ENCODE data around the gene KRTAP4-12.
"Not testable (repeated sequence)": the region's sequence is repeated elsewhere in the genome, so short reads cannot be mapped to it uniquely, and the experiment has no call there.

KRTAP4-12 gene

DNA sequence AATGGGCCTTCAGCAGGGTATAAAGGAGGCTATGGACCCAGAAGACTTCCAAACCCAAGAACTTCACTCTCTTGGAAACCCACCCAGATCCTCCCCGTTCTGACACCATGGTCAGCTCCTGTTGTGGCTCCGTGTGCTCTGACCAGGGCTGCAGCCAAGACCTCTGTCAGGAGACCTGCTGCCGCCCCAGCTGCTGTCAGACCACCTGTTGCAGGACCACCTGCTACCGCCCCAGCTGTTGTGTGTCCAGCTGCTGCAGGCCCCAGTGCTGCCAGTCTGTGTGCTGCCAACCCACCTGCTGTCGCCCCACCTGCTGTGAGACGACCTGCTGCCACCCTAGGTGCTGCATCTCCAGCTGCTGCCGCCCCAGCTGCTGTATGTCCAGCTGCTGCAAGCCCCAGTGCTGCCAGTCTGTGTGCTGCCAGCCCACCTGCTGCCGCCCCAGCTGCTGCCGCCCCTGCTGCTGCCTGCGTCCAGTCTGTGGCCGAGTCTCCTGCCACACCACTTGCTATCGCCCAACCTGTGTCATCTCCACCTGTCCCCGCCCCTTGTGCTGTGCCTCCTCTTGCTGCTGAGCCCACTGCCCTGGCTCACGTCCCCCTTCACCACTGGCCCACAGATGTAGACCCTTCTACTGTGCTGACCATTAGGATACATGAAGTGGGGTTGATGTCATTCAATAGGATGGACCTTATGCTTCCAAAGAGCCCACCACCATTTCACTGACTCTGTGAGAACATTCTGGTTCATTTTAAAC is 39.7 kb downstream of the KRTAP4-12 start, which contains the start of gene KRTAP4-7:
Gene KRTAP4-7, plus strand, starts transcription at position 51 of the 757 bp plus-strand sequence. Its CDS starts 57 bp downstream, at position 108.
- not testable (repeated sequence) for DNase-seq

DNA sequence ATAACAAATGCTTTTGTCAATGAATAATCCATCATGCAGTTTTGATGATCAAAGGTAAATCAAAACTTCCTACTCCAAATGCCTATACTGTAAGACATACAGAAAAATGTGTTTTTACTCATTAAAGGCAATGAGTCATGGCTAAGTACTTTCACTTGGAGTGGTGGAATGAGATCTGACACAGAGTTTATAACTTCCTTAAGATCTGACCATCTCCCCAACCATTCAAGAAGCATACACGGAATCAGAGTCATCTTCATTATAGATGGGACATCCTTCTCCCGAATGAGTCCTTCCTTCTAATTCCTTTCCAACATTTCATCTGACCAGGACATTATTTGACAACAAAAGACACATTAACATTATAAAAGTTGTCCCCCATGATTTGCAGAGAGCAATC is 40.6 kb downstream of the KRTAP4-12 start:
- not testable (repeated sequence) for DNase-seq

- DNase-seq: no peak
These were observed 41.4 kb downstream of the KRTAP4-12 start for GRCh38 chr17:41082626-41083025.

DNA sequence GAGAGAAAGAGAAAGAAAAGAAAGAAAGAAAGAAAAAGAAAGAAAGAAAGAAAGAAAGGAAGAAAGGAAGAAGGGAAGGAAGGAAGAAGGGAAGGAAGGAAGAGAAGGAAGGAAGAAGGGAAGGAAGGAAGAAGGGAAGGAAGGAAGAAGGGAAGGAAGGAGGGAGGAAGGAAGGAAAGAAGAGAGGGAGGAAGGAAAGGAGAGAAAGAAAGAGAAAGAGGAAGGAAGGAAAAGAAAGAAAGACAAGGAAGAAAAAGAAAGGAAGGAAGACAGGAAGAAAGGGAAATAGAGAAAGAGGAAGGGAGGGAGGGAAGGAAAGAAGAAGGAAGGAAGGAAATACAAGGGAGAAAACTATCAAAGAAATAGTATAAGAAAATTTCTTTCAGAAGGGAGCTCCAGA is 47.2 kb downstream of the KRTAP4-12 start:
- no peak for DNase-seq

DNA sequence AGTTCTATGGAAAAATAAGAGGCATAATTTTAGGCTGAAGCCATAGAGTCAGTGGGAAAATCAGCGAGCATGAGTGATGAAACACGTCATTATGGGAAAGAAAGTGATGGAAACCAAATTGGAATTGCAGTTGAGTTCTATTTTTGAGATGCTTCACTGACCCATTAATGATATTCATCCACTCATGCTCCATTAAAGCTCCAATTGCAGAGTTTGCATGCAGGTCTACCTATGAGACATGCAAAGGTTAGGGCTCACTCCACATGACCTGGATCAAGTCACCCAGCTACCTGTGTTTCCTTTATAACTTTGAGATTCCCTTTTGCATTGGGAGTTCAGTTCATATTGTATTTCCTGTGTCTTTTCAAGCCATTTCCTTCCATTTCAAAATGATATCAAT is 50.3 kb downstream of the KRTAP4-12 start:
- DNase-seq: no peak
